ENCODE results near the gene LMO3.

DNA sequence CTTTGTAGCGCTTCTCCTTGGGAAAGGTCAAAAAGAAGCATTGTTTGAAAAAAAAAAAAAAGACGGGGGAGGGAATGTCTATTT, at the start of gene LMO3:
- TF ChIP-seq, protein P1, sequence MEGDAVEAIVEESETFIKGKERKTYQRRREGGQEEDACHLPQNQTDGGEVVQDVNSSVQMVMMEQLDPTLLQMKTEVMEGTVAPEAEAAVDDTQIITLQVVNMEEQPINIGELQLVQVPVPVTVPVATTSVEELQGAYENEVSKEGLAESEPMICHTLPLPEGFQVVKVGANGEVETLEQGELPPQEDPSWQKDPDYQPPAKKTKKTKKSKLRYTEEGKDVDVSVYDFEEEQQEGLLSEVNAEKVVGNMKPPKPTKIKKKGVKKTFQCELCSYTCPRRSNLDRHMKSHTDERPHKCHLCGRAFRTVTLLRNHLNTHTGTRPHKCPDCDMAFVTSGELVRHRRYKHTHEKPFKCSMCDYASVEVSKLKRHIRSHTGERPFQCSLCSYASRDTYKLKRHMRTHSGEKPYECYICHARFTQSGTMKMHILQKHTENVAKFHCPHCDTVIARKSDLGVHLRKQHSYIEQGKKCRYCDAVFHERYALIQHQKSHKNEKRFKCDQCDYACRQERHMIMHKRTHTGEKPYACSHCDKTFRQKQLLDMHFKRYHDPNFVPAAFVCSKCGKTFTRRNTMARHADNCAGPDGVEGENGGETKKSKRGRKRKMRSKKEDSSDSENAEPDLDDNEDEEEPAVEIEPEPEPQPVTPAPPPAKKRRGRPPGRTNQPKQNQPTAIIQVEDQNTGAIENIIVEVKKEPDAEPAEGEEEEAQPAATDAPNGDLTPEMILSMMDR (conservative IDR thresholded peaks at IDR 0.05; ENCODE audit: low read depth, low read length) = no peak
- TF ChIP-seq EZH2 (IDR thresholded peaks at IDR 0.05; ENCODE audit: borderline replicate concordance, low read depth, low read length, poor library complexity, severe bottlenecking) = no peak
